Activated CD8-positive, alpha-beta memory T cell treated with anti-CD3 and anti-CD28 coated beads for 36 hours (primary cell): ENCODE measurements around the gene TSPAN5. TPM values are rescaled to one million over a fixed set of nuclear protein-coding genes. Genes with fewer than 3 reads are reported as not detected.

Experiments used
- CTCF ChIA-PET: fragments of 350-600 bp; sonication (Branson Sonifier 250); formaldehyde crosslinking; loops from one replicate; lab custom pipeline; 2021; ENCODE audit warnings: antibody characterized with exemption; lab: Charles Lee
- POLR2A ChIA-PET: fragments of 350-600 bp; sonication (Branson Sonifier 250); formaldehyde crosslinking; loops from one replicate; lab custom pipeline; 2021; ENCODE audit warnings: antibody characterized with exemption; lab: Charles Lee
- total RNA-seq, 2 experiments: library from RNA; stranded (reverse); gene quantifications; one replicate each; pipeline ENCODE4 v1.2.3, GENCODE V29; 2021

The TSPAN5 gene
- total RNA-seq, 2 experiments from 2014 or later, result 19.7 to 21.0 TPM

DNA sequence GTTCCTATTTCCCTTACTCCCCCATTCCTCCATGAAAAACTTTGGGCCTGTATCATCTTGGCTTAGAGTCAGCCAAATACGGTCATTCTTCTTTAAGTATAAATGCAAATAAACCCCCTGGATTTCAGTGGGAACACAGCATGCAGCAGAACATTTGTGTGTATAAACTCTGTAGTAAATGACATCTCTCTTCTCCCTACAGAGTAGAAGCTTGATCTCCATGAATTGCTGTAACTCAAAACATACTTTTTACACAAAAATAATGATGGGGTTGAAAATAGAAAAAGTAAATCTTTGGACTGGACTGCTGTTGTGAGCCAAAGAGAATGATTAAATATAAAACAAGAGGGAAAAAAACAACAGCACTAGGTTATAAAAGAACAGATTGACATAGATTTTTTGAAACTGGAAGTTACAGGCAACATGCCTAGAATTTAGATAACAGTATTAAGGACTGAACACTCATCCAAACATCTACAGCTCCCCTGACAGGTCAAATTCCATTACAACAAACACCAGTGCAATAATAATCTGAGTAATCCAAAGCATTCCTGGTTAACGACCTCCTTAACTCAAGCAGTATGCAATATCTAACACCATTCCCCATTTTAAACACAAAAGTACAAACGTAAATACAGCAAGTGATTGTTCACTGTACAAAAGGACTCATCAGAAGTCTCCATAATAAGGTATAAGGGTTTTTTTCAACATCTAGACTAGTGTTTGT is 30.7 kb downstream of the TSPAN5 start:
- CTCF ChIA-PET, result interaction anchor here (0.6 kb wide), 1 partner anchor 142 kb away, joined by 4 read pairs; no protein-coding TSS in a partner anchor
- POLR2A ChIA-PET, result no interaction called here

GRCh38 chr4:98626350-98626749 is 32.1 kb downstream of the TSPAN5 start:
- POLR2A ChIA-PET, result no interaction called here
- CTCF ChIA-PET, result no interaction called here

- ChIA-PET POLR2A (no interaction called here), CTCF (no interaction called here)
Measured at GRCh38 chr4:98625920-98626319, 32.5 kb downstream of the TSPAN5 start.

DNA sequence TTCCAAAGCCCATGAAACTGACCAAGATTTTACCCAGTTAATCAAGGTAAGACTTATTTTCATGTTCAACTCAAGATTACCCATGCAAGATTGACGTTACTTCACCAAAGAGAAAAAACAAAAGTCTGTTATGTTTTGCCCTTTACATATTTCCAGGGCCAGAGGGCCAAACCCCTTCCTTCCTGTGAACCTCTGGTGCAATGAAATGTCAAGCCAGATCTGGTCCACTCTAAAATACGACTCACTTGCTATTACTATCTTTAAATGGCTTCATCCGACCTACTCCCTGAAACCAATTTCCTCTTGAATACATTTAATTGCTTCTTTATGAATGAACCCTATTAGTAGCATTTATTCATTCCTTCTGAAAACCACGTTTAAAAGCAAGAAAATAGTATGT is 33.0 kb downstream of the TSPAN5 start:
- CTCF ChIA-PET, result no interaction called here
- POLR2A ChIA-PET, result no interaction called here

DNA sequence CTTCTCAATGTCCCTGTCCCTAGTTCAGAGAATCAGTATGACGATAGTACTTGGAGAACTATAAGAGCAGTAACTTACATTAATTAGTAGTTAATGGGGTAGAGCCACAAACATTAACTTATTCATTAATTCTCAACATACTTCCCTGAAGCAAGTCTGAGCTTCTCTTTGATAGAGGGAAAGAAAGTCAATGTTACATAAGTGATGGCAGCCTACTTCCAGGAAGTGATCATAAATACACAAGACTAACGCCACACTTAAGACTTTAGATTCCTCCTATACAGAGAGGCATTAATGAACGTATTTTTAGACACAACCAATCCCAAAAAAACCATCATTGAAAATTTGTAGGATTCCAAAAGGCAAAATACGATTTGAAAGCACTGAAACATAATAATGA is 33.8 kb downstream of the TSPAN5 start:
- POLR2A ChIA-PET, result no interaction called here

GRCh38 chr4:98624144-98624543 is 34.3 kb downstream of the TSPAN5 start:
- CTCF ChIA-PET, result no interaction called here
- POLR2A ChIA-PET, result no interaction called here

More for the DNA sequence above, 33.8 kb downstream of the TSPAN5 start:
- CTCF ChIA-PET, result no interaction called here

DNA sequence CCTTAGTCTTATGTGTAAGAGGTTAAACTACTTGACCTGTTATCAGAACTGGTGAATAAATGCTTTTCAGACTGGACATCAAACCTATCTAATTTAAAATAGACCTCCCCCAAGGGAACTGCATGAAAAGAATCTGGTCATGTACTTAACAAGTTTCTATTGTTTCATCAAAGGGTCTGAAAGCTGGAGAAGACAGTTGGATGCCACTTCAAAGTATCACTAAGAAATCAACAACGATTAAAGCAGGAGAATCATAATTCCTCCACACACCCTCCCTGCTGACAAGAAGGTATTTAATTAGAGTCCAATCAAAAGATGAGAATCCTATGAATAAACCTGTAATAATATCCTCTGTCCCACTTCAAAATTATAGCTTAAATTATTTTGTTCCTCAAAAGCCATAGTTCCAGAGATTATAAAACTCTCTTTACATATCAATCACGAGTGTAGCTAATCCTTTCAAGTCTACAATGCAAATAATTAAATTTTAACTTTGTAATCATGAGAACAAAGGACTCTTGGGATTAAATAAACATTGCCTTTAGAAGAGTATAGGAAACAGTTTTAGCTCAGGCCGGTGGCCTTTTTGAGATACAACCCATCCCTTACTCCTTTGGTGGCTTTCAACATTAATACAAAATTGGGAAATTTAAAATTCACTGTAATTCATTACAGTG is 35.1 kb downstream of the TSPAN5 start:
- CTCF ChIA-PET, result no interaction called here
- POLR2A ChIA-PET, result no interaction called here

- ChIA-PET POLR2A (no interaction called here), CTCF (no interaction called here)
Measured at GRCh38 chr4:98620087-98620784, 38.2 kb downstream of the TSPAN5 start.

- ChIA-PET CTCF (no interaction called here), POLR2A (no interaction called here)
Measured at GRCh38 chr4:98619180-98619579, 39.2 kb downstream of the TSPAN5 start.

DNA sequence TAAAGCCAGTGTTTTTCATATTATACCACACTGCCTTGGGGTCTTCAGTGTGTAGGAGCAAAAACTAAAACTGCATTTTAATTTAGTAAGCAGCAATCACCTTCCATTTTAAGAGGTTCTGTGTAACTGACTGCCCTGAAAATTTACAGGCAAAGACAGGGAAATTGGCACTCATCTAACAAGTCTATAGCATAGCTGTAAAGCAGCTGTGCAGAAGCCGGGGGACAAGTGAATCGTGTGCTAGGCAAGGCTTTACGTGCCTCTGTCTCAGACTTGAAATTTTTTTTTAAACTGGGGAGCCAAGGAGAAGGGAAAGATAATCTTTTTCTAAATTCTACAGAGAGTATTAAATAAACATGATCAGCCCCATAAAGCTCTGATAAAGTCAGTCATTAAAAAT is 39.7 kb downstream of the TSPAN5 start:
- POLR2A ChIA-PET, result no interaction called here
- CTCF ChIA-PET, result no interaction called here

GRCh38 chr4:98617358-98618047 is 40.9 kb downstream of the TSPAN5 start:
- CTCF ChIA-PET, result no interaction called here
- POLR2A ChIA-PET, result no interaction called here

DNA sequence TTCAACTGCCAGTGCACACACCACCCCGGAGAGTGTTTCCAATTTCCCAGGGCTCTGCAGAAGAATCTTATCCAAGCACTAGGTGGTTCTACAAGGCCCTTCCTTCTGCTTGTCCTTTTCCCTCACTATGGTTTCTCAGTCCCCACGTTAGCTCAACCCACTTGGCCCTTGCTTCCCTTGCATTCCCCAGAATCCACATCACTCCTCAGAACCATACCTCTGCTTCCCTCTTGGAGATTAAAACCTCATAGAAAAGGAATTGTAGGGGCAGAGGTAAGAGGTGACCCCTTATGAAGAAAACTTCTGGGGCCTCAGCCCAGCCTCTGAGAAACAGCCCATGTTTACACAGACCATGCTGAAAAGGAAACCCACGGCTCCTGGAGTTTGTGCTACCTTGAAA is 42.4 kb downstream of the TSPAN5 start:
- POLR2A ChIA-PET, result no interaction called here
- CTCF ChIA-PET, result no interaction called here

- POLR2A ChIA-PET, result no interaction called here
- CTCF ChIA-PET, result no interaction called here
Measured at GRCh38 chr4:98614662-98615061, 43.7 kb downstream of the TSPAN5 start.

DNA sequence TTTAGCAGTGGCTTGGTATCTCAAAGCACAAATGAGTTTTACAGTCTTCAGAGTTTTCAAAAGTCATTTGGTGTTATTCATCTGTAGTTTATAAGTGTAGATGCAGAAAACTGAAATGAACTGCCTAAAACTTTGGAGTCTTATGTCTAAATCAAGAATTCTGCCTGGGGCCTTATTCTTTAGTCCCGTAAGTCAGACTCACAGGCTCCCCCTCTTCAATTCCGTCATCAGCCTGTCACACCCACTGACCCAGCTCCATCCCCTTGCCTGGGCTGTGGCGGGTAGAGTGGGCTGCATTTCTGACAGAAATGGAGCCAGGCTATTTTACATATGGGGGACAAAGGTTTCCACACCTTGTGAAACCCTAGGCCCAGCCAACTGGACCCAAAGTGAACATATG is 44.3 kb downstream of the TSPAN5 start:
- POLR2A ChIA-PET, result no interaction called here
- CTCF ChIA-PET, result no interaction called here

DNA sequence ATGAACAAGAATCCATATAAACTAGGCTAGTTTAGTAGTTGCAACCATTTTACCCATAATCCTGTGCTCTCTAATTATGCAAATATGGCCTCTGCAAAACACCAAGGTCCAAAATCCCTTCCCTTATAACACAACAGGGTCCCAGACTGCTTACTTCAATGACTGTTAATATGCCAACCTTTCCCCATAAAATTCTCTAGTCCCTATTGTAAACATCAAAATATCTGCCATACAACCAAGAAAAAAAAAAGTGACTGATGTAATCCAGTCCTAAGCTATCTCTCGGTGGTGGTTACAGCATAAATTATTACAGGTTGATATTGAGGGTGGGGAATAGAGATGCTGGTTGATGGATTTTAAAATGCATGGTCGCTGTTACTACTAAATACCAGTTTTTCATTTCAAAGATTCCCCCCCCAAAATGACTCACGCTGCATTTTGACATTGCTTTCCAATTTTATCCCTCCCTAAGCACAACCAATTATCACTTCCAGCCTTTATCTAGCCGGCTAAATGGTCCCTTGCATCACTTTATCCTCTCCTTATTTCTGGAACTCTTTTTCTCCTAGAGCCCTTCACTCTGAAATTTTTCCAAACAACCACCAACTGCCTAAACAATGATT is 44.8 kb downstream of the TSPAN5 start:
- CTCF ChIA-PET, result interaction anchor here (0.6 kb wide), 1 partner anchor 279 kb away, joined by 3 read pairs; no protein-coding TSS in a partner anchor
- POLR2A ChIA-PET, result no interaction called here

- POLR2A ChIA-PET, result no interaction called here
- CTCF ChIA-PET, result interaction anchor here (0.6 kb wide), 1 partner anchor 280 kb away, joined by 3 read pairs; no protein-coding TSS in a partner anchor
Measured at GRCh38 chr4:98612318-98613250, 45.8 kb downstream of the TSPAN5 start.

DNA sequence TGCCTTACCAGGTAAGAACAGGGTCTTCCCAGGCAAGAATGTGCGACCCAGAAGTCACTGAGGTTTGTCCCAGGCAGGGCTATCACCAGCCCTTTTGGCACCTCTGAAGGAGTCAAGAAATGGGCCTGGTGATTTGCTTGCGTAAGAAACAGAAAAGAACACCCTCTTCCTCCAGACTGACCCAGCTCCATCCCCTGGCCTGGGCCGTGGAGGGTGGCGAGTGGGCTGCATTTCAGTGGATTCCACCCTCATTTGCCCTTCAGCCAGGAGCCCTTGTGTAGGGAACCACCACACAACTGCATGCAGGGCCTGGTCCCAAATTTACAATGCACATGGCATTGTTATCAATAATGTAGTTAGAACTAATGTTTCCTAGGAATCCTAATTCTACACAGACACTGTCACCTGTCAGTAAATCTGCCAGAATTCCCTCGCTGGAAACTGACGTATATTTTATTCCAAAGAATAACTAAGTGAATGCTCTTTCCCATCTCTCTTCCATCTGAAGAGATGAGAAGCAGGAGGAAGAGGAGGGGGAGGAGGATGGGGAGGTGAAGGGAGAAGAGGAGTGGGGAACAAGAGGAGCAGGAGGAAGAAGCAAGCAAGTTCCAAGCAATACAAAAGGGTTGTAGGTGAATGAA is 46.6 kb downstream of the TSPAN5 start:
- ChIA-PET CTCF (no interaction called here), POLR2A (no interaction called here)
